HG03342 (cell line): ENCODE data around the gene ANO9.
A peak's percentile ranks its signal among the peaks of the same experiment; 100 is the strongest.
"Not testable (repeated sequence)": the region's sequence is repeated elsewhere in the genome, so short reads cannot be mapped to it uniquely, and the experiment has no call there.

Source experiments
- ATAC-seq: cut with Tn5 transposase; IDR thresholded peaks from one replicate; pipeline ENCODE4 v1.9.1; 2021; ENCODE audit warnings: mild to moderate bottlenecking, moderate library complexity; ENCODE audit not compliant: unreplicated experiment

ANO9 gene

GRCh38 chr11:417652-418342 is 24.0 kb downstream of the ANO9 start:
- no peak for ATAC-seq

GRCh38 chr11:416757-417621 is 24.8 kb downstream of the ANO9 start:
- no peak for ATAC-seq

- ATAC-seq = no peak
These were observed 25.6 kb downstream of the ANO9 start for GRCh38 chr11:416051-416756.

- no peak for ATAC-seq
These were observed 26.2 kb downstream of the ANO9 start for GRCh38 chr11:415640-416041.

- ATAC-seq = no peak
These were observed 27.4 kb downstream of the ANO9 start for GRCh38 chr11:414318-414857.

GRCh38 chr11:413120-414081 is 28.4 kb downstream of the ANO9 start:
- no peak for ATAC-seq

- ATAC-seq = no peak
These were observed 29.1 kb downstream of the ANO9 start for GRCh38 chr11:412641-413119.

- ATAC-seq = not testable (repeated sequence)
These were observed 30.3 kb downstream of the ANO9 start for GRCh38 chr11:411520-411919.

GRCh38 chr11:410711-411110 is 31.1 kb downstream of the ANO9 start:
- ATAC-seq = not testable (repeated sequence)

GRCh38 chr11:409600-410483 is 32.0 kb downstream of the ANO9 start:
- ATAC-seq = no peak

- ATAC-seq = no peak
These were observed 32.7 kb downstream of the ANO9 start for GRCh38 chr11:409008-409599.

GRCh38 chr11:408154-409007 is 33.4 kb downstream of the ANO9 start:
- no peak for ATAC-seq

GRCh38 chr11:407651-408123 is 34.1 kb downstream of the ANO9 start:
- peak; percentile 6 for ATAC-seq

- ATAC-seq = peak; percentile 76
These were observed 34.8 kb downstream of the ANO9 start for GRCh38 chr11:406796-407650.

GRCh38 chr11:405954-406795 is 35.6 kb downstream of the ANO9 start:
- no peak for ATAC-seq
